ENCODE measurements around the gene EPB41L1.

- TF ChIP-seq EGR1 (IDR thresholded peaks at IDR 0.05; ENCODE audit: low read depth) (no peak), CEBPB (IDR thresholded peaks at IDR 0.05; ENCODE audit: low read depth) (no peak), ZFX (IDR thresholded peaks at IDR 0.05) (no peak), EZH2phosphoT487 (IDR thresholded peaks at IDR 0.05; ENCODE audit: borderline replicate concordance) (no peak), SP1 (IDR thresholded peaks at IDR 0.05; ENCODE audit: low read depth) (no peak), FOSL1 (IDR thresholded peaks at IDR 0.05; ENCODE audit: low read depth) (no peak), POLR2A (IDR thresholded peaks at IDR 0.05; ENCODE audit: borderline replicate concordance, extremely low read depth, insufficient read depth, insufficient read length) (no peak), SIN3A (IDR thresholded peaks at IDR 0.05; ENCODE audit: low read depth) (no peak), POLR2AphosphoS5 (IDR thresholded peaks at IDR 0.05; ENCODE audit: low read depth, low read length) (no peak), YY1 (IDR thresholded peaks at IDR 0.05; ENCODE audit: extremely low read depth, insufficient replicate concordance, low read depth, low read length) (no peak)
- TF ChIP-seq, protein P1, sequence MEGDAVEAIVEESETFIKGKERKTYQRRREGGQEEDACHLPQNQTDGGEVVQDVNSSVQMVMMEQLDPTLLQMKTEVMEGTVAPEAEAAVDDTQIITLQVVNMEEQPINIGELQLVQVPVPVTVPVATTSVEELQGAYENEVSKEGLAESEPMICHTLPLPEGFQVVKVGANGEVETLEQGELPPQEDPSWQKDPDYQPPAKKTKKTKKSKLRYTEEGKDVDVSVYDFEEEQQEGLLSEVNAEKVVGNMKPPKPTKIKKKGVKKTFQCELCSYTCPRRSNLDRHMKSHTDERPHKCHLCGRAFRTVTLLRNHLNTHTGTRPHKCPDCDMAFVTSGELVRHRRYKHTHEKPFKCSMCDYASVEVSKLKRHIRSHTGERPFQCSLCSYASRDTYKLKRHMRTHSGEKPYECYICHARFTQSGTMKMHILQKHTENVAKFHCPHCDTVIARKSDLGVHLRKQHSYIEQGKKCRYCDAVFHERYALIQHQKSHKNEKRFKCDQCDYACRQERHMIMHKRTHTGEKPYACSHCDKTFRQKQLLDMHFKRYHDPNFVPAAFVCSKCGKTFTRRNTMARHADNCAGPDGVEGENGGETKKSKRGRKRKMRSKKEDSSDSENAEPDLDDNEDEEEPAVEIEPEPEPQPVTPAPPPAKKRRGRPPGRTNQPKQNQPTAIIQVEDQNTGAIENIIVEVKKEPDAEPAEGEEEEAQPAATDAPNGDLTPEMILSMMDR (IDR thresholded peaks at IDR 0.05 in 2 of 3, conservative IDR thresholded peaks at IDR 0.05 in 1 of 3; ENCODE audit: borderline replicate concordance in 1 of 3, insufficient read depth in 1 of 3, low read depth in 2 of 3, low read length in 2 of 3) = peak; percentile 83 to 91 (median 88)
- TF ChIP-seq, protein P2, sequence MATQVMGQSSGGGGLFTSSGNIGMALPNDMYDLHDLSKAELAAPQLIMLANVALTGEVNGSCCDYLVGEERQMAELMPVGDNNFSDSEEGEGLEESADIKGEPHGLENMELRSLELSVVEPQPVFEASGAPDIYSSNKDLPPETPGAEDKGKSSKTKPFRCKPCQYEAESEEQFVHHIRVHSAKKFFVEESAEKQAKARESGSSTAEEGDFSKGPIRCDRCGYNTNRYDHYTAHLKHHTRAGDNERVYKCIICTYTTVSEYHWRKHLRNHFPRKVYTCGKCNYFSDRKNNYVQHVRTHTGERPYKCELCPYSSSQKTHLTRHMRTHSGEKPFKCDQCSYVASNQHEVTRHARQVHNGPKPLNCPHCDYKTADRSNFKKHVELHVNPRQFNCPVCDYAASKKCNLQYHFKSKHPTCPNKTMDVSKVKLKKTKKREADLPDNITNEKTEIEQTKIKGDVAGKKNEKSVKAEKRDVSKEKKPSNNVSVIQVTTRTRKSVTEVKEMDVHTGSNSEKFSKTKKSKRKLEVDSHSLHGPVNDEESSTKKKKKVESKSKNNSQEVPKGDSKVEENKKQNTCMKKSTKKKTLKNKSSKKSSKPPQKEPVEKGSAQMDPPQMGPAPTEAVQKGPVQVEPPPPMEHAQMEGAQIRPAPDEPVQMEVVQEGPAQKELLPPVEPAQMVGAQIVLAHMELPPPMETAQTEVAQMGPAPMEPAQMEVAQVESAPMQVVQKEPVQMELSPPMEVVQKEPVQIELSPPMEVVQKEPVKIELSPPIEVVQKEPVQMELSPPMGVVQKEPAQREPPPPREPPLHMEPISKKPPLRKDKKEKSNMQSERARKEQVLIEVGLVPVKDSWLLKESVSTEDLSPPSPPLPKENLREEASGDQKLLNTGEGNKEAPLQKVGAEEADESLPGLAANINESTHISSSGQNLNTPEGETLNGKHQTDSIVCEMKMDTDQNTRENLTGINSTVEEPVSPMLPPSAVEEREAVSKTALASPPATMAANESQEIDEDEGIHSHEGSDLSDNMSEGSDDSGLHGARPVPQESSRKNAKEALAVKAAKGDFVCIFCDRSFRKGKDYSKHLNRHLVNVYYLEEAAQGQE (IDR thresholded peaks at IDR 0.05; ENCODE audit: low read depth) = no peak
Measured at GRCh38 chr20:36199345-36200257, 45.1 kb downstream of the EPB41L1 start.
